ENCODE measurements around the gene RFNG.

DNA sequence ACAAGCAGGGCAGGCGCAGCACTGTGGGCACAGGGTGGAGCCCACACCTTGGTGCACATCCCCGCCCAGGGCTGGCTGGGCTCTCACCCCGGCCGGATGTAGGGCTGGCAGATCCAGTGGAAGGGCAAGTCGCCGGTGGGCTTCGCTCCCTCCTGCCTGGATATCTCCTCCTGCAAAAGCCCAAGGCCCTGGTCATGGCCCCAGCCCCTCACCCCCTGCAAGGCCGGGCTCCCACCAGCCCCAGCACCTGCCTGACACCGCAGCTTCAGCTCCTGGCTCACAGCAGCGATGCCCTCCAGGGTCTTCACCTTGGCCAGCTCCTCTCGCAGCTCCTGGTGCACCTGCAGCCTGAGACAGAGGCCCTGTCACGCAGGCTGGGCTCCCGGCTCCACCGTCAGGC, 9.0 kb upstream of the RFNG start:
- TF ChIP-seq ZNF687 (IDR thresholded peaks at IDR 0.05) (no peak), NFXL1 (IDR thresholded peaks at IDR 0.05; ENCODE audit: borderline replicate concordance) (no peak), SP1 (IDR thresholded peaks at IDR 0.05; ENCODE audit: low read depth, low read length) (no peak)
- TF ChIP-seq, protein P1, sequence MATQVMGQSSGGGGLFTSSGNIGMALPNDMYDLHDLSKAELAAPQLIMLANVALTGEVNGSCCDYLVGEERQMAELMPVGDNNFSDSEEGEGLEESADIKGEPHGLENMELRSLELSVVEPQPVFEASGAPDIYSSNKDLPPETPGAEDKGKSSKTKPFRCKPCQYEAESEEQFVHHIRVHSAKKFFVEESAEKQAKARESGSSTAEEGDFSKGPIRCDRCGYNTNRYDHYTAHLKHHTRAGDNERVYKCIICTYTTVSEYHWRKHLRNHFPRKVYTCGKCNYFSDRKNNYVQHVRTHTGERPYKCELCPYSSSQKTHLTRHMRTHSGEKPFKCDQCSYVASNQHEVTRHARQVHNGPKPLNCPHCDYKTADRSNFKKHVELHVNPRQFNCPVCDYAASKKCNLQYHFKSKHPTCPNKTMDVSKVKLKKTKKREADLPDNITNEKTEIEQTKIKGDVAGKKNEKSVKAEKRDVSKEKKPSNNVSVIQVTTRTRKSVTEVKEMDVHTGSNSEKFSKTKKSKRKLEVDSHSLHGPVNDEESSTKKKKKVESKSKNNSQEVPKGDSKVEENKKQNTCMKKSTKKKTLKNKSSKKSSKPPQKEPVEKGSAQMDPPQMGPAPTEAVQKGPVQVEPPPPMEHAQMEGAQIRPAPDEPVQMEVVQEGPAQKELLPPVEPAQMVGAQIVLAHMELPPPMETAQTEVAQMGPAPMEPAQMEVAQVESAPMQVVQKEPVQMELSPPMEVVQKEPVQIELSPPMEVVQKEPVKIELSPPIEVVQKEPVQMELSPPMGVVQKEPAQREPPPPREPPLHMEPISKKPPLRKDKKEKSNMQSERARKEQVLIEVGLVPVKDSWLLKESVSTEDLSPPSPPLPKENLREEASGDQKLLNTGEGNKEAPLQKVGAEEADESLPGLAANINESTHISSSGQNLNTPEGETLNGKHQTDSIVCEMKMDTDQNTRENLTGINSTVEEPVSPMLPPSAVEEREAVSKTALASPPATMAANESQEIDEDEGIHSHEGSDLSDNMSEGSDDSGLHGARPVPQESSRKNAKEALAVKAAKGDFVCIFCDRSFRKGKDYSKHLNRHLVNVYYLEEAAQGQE (IDR thresholded peaks at IDR 0.05; ENCODE audit: low read depth, low read length) = no peak
